HG02610 (cell line): ENCODE results near the gene EBI3.
"Not testable (repeated sequence)": the region's sequence is repeated elsewhere in the genome, so short reads cannot be mapped to it uniquely, and the experiment has no call there.

ENCODE experiments used
- ATAC-seq: cut with Tn5 transposase; IDR thresholded peaks from one replicate; pipeline ENCODE4 v1.9.1; 2021; ENCODE audit warnings: mild to moderate bottlenecking, moderate library complexity; ENCODE audit not compliant: unreplicated experiment

EBI3 gene

GRCh38 chr19:4199699-4200293 lies 29.5 kb upstream of the EBI3 start:
- no peak for ATAC-seq

DNA sequence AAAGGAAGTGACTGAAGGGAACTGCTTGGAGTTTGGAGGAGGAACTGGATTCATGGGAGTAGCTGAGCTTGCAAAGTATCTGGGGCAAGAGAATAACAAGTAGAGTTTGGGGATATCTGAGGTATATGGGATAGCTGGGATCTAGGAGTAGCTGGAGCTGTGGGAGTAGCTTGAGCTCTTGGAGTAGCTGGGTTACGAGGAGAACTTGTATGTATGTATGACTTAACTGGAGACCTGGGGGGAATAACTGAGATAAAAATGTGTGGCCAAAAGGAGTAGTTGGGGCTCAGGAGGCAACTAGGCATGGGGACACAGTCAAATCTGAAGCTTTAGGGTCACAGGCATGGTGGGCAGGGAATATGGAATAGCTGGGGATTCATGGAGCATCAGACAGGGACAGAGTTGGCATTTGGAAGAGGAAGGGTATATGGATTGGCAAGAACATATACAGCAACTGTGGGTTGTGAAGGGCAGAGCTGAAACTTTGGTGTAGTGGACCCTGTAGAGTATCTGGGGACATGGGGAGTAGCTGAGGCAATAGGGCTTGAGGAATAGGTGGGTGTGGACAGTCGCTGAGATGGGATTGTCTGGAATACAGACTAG lies 28.3 kb upstream of the EBI3 start:
- no peak for ATAC-seq

- ATAC-seq, result no peak
Measured at GRCh38 chr19:4201798-4202197, 27.5 kb upstream of the EBI3 start.

GRCh38 chr19:4206818-4207484 lies 22.4 kb upstream of the EBI3 start:
- ATAC-seq, result no peak

DNA sequence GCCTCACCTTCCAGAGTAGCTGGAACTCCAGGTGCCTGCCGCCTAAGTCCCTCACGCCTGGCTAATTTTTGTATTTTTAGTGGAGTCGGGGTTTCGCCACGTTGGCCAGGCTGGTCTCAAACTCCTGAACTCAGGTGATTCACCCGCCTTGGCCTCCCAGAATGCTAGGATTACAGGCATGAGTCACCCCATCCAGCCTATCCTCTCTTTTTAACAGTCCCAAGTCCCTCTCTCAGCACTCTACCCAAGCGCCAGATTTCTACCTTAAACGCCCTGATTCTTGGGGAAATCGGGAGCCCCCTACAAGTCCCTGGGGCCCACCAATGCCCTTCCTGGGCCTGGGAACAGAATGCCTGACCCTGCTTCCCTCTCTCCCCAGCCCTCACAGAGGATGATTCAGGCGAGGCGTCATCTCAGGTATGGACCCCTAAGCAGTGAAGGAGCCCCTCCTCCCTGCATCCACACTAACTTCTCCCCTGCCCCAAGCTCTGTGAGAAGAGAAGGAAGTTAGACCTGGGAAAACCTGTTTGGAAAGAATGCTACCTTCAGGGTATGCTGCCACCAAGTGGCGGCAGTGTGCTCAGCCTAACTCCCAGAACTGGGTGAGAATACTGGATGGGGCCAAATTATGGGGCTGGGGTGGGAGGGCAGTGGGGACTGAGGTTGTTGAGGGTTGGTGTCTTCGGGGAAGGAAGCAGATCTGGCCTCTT lies 20.8 kb upstream of the EBI3 start:
- no peak for ATAC-seq

- no peak for ATAC-seq
Measured at GRCh38 chr19:4210166-4210731, 19.1 kb upstream of the EBI3 start.

DNA sequence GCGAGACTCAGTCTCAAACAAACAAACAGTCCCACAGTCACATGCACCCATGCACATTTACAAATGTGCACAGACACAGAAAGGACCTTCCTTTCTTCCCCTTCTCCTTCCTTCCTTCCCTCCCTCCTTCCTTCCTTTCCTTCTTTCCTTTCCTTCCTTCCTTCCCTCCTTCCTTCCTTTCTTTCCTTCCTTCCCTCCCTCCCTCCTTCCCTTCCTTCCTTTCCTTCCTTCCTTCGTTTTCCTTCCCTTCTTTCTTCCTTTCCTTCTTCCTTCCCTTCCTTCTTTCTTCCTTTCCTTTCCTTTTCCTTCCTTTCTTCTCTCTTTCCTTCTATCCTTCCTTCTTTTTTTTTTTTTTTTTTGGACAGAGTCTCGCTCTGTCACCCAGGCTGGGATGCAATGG lies 16.2 kb upstream of the EBI3 start:
- ATAC-seq, result no peak

DNA sequence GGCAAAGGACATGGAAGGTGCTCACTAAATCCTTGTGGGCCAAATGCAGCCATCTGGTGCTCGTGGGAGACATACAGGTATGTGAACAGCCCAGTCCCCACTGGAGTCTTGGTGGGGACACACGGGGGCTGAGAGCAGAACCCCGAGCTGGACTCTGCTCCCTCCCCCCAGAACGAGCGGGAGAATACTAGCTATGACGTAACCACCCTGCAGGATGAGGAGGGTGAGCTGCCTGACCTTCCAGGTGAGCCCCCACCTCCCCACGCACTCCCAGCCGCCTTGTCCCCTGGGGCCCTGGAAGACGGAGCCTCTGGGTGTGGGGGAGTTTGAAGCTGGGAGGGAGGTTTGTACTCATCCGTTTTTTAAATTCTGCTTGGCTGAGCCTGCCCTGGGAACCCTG lies 13.5 kb upstream of the EBI3 start:
- no peak for ATAC-seq

DNA sequence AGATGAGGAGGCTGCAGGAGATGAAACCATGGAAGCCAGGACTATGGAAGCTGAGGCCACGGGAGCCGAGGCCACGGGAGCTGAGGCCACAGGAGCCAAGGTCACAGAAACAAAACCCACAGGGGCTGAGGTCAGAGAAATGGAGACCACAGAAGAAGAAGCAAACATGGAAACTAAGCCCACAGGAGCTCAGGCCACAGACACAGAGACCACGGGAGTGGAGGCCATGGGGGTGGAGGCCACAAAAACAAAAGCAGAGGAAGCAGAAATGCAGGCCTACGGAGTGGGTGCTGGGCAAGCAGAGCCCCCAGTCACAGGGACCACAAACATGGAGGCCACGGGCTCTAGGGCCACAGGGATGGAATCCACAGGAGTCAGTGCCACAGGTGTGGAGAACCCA lies 12.5 kb upstream of the EBI3 start:
- no peak for ATAC-seq

DNA sequence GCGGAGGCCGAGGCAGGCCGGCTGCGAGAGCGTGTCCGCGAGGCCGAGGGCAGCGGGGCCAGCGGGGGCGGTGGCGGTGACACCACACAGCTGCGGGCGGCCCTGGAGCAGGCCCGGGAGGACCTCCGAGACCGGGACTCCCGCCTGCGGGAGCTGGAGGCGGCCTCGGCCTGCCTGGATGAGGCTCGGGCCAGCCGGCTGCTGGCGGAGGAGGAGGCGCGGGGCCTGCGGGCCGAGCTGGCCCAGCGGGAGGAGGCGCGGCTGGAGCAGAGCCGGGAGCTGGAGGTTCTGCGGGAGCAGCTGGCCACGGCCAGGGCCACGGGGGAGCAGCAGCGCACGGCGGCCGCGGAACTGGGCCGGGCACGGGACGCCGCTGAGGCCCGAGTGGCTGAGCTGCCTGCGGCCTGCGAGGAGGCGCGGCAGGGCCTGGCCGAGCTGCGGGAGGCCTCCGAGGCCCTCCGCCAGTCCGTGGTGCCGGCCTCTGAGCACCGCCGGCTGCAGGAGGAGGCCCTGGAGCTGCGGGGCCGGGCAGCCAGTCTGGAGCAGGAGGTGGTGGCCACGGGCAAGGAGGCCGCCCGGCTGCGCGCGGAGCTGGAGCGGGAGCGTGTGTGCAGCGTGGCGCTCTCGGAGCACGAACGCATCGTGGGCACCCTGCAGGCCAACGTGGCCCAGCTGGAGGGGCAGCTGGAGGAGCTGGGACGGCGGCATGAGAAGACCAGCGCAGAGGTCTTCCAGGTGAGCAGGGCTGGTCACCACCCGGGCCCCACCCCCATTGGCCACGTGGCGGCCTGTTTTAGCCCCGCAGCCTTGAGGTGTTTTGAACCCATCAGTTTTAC lies 11.7 kb upstream of the EBI3 start:
- ATAC-seq, result no peak

- not testable (repeated sequence) for ATAC-seq
Measured at GRCh38 chr19:4218523-4218922, 10.8 kb upstream of the EBI3 start.

GRCh38 chr19:4220188-4220587 lies 9.1 kb upstream of the EBI3 start:
- no peak for ATAC-seq

DNA sequence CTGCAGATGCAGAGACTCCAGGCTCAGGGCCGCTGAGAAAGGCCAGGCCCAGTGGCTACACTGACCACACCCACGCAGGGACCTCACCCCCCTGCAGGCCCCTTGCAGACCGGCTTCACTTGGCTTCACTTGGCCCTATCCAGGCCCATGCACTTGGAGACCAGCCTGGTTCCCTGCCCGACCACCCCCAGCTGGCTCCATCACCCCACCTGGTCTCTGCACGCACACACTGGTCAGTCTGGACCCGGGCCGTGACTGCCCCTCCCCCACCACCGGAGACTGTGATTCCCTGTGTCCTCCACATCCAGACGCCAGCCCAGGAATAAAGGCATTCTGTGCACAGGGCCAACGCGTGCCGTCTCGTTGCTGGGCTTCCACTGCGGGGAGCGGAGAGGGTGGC lies 4.9 kb upstream of the EBI3 start:
- no peak for ATAC-seq

GRCh38 chr19:4225885-4226284 lies 3.4 kb upstream of the EBI3 start:
- ATAC-seq, result no peak

DNA sequence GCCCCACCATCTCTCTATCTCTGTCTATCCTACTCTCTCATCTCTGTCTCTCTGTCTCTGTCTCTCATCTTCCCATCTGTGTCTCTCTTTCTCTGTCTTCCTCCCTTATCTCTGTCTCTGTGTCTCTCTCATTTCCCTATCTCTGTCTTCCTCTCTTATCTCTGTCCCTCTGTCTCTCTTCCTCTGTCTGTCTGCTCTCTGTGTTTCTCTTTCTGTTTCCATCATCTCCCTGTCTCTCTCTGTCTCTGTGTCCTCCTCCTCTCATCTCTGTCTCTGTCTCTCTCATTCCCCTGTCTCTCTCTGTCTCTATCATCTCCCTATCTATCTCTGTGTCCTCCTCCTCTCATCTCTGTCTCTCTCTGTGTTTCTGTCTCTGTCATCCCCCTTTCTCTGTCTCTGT lies 1.6 kb upstream of the EBI3 start:
- ATAC-seq, result no peak

- ATAC-seq, result no peak
Measured at GRCh38 chr19:4228765-4229178, 551 bp upstream of the EBI3 start.

DNA sequence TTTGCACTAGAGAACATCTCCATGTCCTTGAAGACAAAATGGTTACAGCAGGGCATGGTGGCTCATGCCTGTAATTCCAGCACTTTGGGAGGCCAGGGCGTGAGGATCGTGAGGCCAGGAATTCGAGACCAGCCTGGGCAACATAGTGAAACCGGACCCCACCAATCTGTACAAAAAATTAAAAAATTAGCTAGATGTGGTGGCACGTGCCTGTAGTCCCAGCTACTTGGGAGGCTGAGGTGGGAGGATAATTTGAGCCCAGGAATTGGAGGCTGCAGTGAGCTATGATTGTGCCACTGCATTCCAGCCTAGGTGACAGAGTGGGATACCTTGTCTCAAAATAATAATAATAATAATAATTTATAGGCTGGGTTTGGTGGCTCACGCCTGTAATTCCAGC lies 914 bp downstream of the EBI3 start:
- not testable (repeated sequence) for ATAC-seq

- not testable (repeated sequence) for ATAC-seq
Measured at GRCh38 chr19:4231521-4231920, 2.2 kb downstream of the EBI3 start.

- ATAC-seq, result not testable (repeated sequence)
Measured at GRCh38 chr19:4232139-4232538, 2.8 kb downstream of the EBI3 start.

- ATAC-seq, result no peak
Measured at GRCh38 chr19:4232614-4233281, 3.4 kb downstream of the EBI3 start.
